DOHH2 (cell line): ENCODE data around the gene PTBP1.

Source experiments
- CTCF ChIP-seq: fragments of 200-600 bp; sonication (generic); IDR thresholded peaks from one replicate; pipeline ENCODE4 v1.5.1; 2014; ENCODE audit warnings: antibody characterized with exemption, mild to moderate bottlenecking, low read depth, low read length; ENCODE audit not compliant: poor library complexity, severe bottlenecking
- EZH2phosphoT487 ChIP-seq: fragments of 200-600 bp; sonication (generic); IDR thresholded peaks from 2 replicates; pipeline ENCODE4 v1.6.1; 2017; ENCODE audit warnings: borderline replicate concordance, mild to moderate bottlenecking, antibody characterized with exemption, low read length, moderate library complexity, mixed read lengths

- TF ChIP-seq CTCF = no peak
- TF ChIP-seq EZH2phosphoT487 = no peak
Observed at GRCh38 chr19:756236-756635, 41.0 kb upstream of the PTBP1 start.
